ENCODE results near the gene KCNK17. TPM values are rescaled to one million over a fixed set of nuclear protein-coding genes. Genes with fewer than 3 reads are reported as not detected.

The KCNK17 gene
- total and polyA plus RNA-seq, 2 of the 8 experiments (the other 6 are each of a cell fraction or from before 2014, with no cell fraction given) = 2.9 to 3.4 TPM

- Histone ChIP-seq H3K27ac (ENCODE audit: low read depth, low read length) (no peak overlapping the region), H4K91ac (replicated peaks; ENCODE audit: insufficient read length, low read length) (no peak overlapping the region), H2AFZ (ENCODE audit: low read length) (no peak overlapping the region), H3K27me3 (replicated peaks in 1 of 4; ENCODE audit: control insufficient read depth in 3 of 4, extremely low read depth in 1 of 4, insufficient read depth in 3 of 4, low read length in 3 of 4) (no peaks in the 10 kb centered on the region; a peak in 1 of 7 replicates), H3K23ac (ENCODE audit: insufficient read length) (no peak overlapping the region), H4K20me1 (replicated peaks in 1 of 2; ENCODE audit: control insufficient read depth in 1 of 2, insufficient read depth in 2 of 2, low read length in 2 of 2) (no peaks in the 10 kb centered on the region), H2AK5ac (ENCODE audit: low read depth, low read length) (no peak overlapping the region; the same call in 1 of the 2 replicates), H4K5ac (ENCODE audit: insufficient read length, low read depth, low read length) (no peak overlapping the region), H3K36me3 (ENCODE audit: control insufficient read depth in 2 of 4, insufficient read depth in 4 of 4, low read length in 3 of 4) (no peaks in the 10 kb centered on the region), H2BK15ac (ENCODE audit: low read length) (no peak overlapping the region), H2BK12ac (ENCODE audit: low read depth, low read length) (no peak overlapping the region), H3K4me2 (ENCODE audit: insufficient read depth in 1 of 2, low read depth in 2 of 2, low read length in 2 of 2) (no peak overlapping the region), H2BK20ac (ENCODE audit: low read length) (no peak overlapping the region), H2BK5ac (ENCODE audit: low read depth, low read length) (no peak overlapping the region), H3K9me3 (ENCODE audit: insufficient read depth in 2 of 2, low read depth in 1 of 2, low read length in 1 of 2) (no peaks in the 10 kb centered on the region), H3K18ac (ENCODE audit: extremely low read depth, low read length) (no peak overlapping the region), H3K9ac (replicated peaks in 1 of 4; ENCODE audit: extremely low read depth in 1 of 4, low read depth in 3 of 4, low read length in 3 of 4) (no peak overlapping the region), H3K4me1 (replicated peaks in 1 of 4; ENCODE audit: control insufficient read depth in 3 of 4, insufficient read depth in 4 of 4, low read length in 3 of 4) (peaks cover 0 to 7% (median 0%) of the 10 kb centered on the region in 4 experiments; a peak in 4 of 7 replicates), H2BK120ac (replicated peaks; ENCODE audit: low read depth, low read length) (no peak overlapping the region), H3K4ac (replicated peaks; ENCODE audit: insufficient read length, low read depth, low read length) (no peak overlapping the region), H3K79me2 (ENCODE audit: control insufficient read depth in 1 of 2, insufficient read depth in 2 of 2, low read length in 2 of 2) (no peaks in the 10 kb centered on the region), H4K8ac (ENCODE audit: extremely low read depth, insufficient read depth, low read length) (no peak overlapping the region), H3K14ac (ENCODE audit: insufficient read length) (no peak overlapping the region), H3K79me1 (ENCODE audit: low read depth, low read length) (no peaks in the 10 kb centered on the region), H3K56ac (replicated peaks; ENCODE audit: insufficient read length, low read depth, low read length) (no peak overlapping the region), H3K23me2 (ENCODE audit: low read depth, low read length) (no peaks in the 10 kb centered on the region), H3K4me3 (ENCODE audit: extremely low read depth in 1 of 4, insufficient read depth in 2 of 4, low read depth in 3 of 4, low read length in 4 of 4) (no peak overlapping the region)
- ChIA-PET CTCF (ENCODE audit: partially characterized antibody) (interaction anchor here (1.1 to 2.5 kb wide), 6 partner anchors 11 to 235 kb away, joined by 3 to 9 read pairs (median 6); partner anchors contain the start of genes KCNK16 and KCNK17), POLR2A (ENCODE audit: partially characterized antibody) (no interaction called here)
- FAIRE-seq (no peak), DNase-seq (ENCODE audit: low read depth in 1 of 2, low spot score in 2 of 2) (no peak)
- WGBS, 2 experiments (ENCODE audit: extremely low coverage in 1 of 2, insufficient coverage in 1 of 2, insufficient read length in 1 of 2, insufficient replicate concordance in 2 of 2, low coverage in 1 of 2, low lambda C conversion rate in 2 of 2, missing lambda C conversion rate in 1 of 2) = 77% methylated on average over 5 of the region's 5 CpGs; no CpG with 5 or more reads in 1 of the 2 experiments
- TF ChIP-seq KDM1A (IDR thresholded peaks at IDR 0.05; ENCODE audit: borderline replicate concordance, low read length) = no peak
- TF ChIP-seq PHF8 (conservative IDR thresholded peaks at IDR 0.05; ENCODE audit: low read depth, low read length) = no peak
- TF ChIP-seq SRF (IDR thresholded peaks at IDR 0.05; ENCODE audit: low read depth, low read length) = no peak
- TF ChIP-seq SIRT6 (IDR thresholded peaks at IDR 0.05; ENCODE audit: low read length) = no peak
- TF ChIP-seq SIN3A (conservative IDR thresholded peaks at IDR 0.05 in 1 of 2, IDR thresholded peaks at IDR 0.05 in 1 of 2; ENCODE audit: low read depth in 1 of 2, low read length in 2 of 2) = no peak
- no peak for TF ChIP-seq SUZ12 (IDR thresholded peaks at IDR 0.05; ENCODE audit: low read length)
- no peak for TF ChIP-seq CHD1 (IDR thresholded peaks at IDR 0.05; ENCODE audit: low read depth, low read length)
- TF ChIP-seq EP300 (IDR thresholded peaks at IDR 0.05; ENCODE audit: borderline replicate concordance in 1 of 2, low read depth in 2 of 2, low read length in 2 of 2) = no peak
- no peak for TF ChIP-seq YY1 (IDR thresholded peaks at IDR 0.05; ENCODE audit: low read depth, low read length)
- TF ChIP-seq NANOG (IDR thresholded peaks at IDR 0.05; ENCODE audit: insufficient read depth, low read depth, low read length, poor library complexity, severe bottlenecking) = no peak
- no peak for TF ChIP-seq BACH1 (IDR thresholded peaks at IDR 0.05; ENCODE audit: low read length)
- no peak for TF ChIP-seq GTF2F1 (IDR thresholded peaks at IDR 0.05; ENCODE audit: borderline replicate concordance, low read depth, low read length)
- TF ChIP-seq RBBP5 (IDR thresholded peaks at IDR 0.05; ENCODE audit: borderline replicate concordance, low read depth, low read length) = no peak
Observed at GRCh38 chr6:39335780-39336545, 21.7 kb upstream of the KCNK17 start.

Measured in H1 (cell line).